ENCODE measurements around the gene COPS4. TPM values are rescaled to one million over a fixed set of nuclear protein-coding genes. Genes with fewer than 3 reads are reported as not detected.

COPS4 gene
- total and polyA plus RNA-seq, 2 of the 8 experiments (the other 6 are each of a cell fraction or from before 2014, with no cell fraction given) = 14.9 to 28.3 TPM

GRCh38 chr4:83012687-83013419, 22.1 kb upstream of the COPS4 start (continued):
- peak; percentile 80; the same call in 1 of the 2 replicates for TF ChIP-seq SP1 (IDR thresholded peaks at IDR 0.05; ENCODE audit: low read depth, low read length)
- no peak for TF ChIP-seq FOSL1 (IDR thresholded peaks at IDR 0.05; ENCODE audit: insufficient read depth, low read depth, low read length)
- TF ChIP-seq RXRA (IDR thresholded peaks at IDR 0.05; ENCODE audit: insufficient read depth, low read depth, low read length) = no peak
- TF ChIP-seq SP4 (IDR thresholded peaks at IDR 0.05; ENCODE audit: low read length) = 0 out of 2 replicates have a peak, but pooled peaks have one; percentile 48
- TF ChIP-seq TCF12 (IDR thresholded peaks at IDR 0.05; ENCODE audit: low read depth, low read length) = 0 out of 2 replicates have a peak, but pooled peaks have one; percentile 25
- peak; percentile 38 to 42 for TF ChIP-seq RAD21 (IDR thresholded peaks at IDR 0.05 in 1 of 2, conservative IDR thresholded peaks at IDR 0.05 in 1 of 2; ENCODE audit: low read depth in 2 of 2, low read length in 2 of 2)
- peak; percentile 85 for TF ChIP-seq TAF7 (optimal IDR thresholded peaks at IDR 0.05; ENCODE audit: borderline replicate concordance, low read depth, low read length)
- peak; percentile 99 for TF ChIP-seq JUND (IDR thresholded peaks at IDR 0.05; ENCODE audit: low read length)
- no peak for TF ChIP-seq CHD7 (IDR thresholded peaks at IDR 0.05; ENCODE audit: insufficient replicate concordance, low read length)
- TF ChIP-seq RBBP5 (IDR thresholded peaks at IDR 0.05; ENCODE audit: borderline replicate concordance, low read depth, low read length) = 0 out of 2 replicates have a peak, but pooled peaks have one; percentile 87
